Measurements from ENCODE around the gene ITGA6.

Gene ITGA6

GRCh38 chr2:172436889-172437288 is 9.5 kb downstream of the ITGA6 start:
- in situ Hi-C loops (cut with MboI; ENCODE audit: low pct_unique_long_range_greater_than_20kb, low sequenced_read_pairs, unreplicated experiment), result no loop called here
- no peak for DNase-seq (ENCODE audit: low spot score)
- no peak for TF ChIP-seq CTCF (IDR thresholded peaks at IDR 0.05; ENCODE audit: extremely low read depth, insufficient read depth, missing control alignments)

- no peak for TF ChIP-seq CTCF (IDR thresholded peaks at IDR 0.05; ENCODE audit: extremely low read depth, insufficient read depth, missing control alignments)
- DNase-seq (ENCODE audit: low spot score), result peak; percentile 24
- in situ Hi-C loops (cut with MboI; ENCODE audit: low pct_unique_long_range_greater_than_20kb, low sequenced_read_pairs, unreplicated experiment), result no loop called here
Measured at GRCh38 chr2:172437419-172438341, 10.3 kb downstream of the ITGA6 start.

GRCh38 chr2:172438741-172439508 is 11.5 kb downstream of the ITGA6 start:
- in situ Hi-C loops (cut with MboI; ENCODE audit: low pct_unique_long_range_greater_than_20kb, low sequenced_read_pairs, unreplicated experiment), result no loop called here
- DNase-seq (ENCODE audit: low spot score), result no peak
- no peak for TF ChIP-seq CTCF (IDR thresholded peaks at IDR 0.05; ENCODE audit: extremely low read depth, insufficient read depth, missing control alignments)

GRCh38 chr2:172439509-172439860 is 12.1 kb downstream of the ITGA6 start:
- no peak for TF ChIP-seq CTCF (IDR thresholded peaks at IDR 0.05; ENCODE audit: extremely low read depth, insufficient read depth, missing control alignments)
- DNase-seq (ENCODE audit: low spot score), result no peak
- in situ Hi-C loops (cut with MboI; ENCODE audit: low pct_unique_long_range_greater_than_20kb, low sequenced_read_pairs, unreplicated experiment), result no loop called here

- in situ Hi-C loops (cut with MboI; ENCODE audit: low pct_unique_long_range_greater_than_20kb, low sequenced_read_pairs, unreplicated experiment), result no loop called here
- no peak for TF ChIP-seq CTCF (IDR thresholded peaks at IDR 0.05; ENCODE audit: extremely low read depth, insufficient read depth, missing control alignments)
- DNase-seq (ENCODE audit: low spot score), result no peak
Measured at GRCh38 chr2:172439911-172440310, 12.5 kb downstream of the ITGA6 start.

- no peak for TF ChIP-seq CTCF (IDR thresholded peaks at IDR 0.05; ENCODE audit: extremely low read depth, insufficient read depth, missing control alignments)
- in situ Hi-C loops (cut with MboI; ENCODE audit: low pct_unique_long_range_greater_than_20kb, low sequenced_read_pairs, unreplicated experiment), result no loop called here
- no peak for DNase-seq (ENCODE audit: low spot score)
Measured at GRCh38 chr2:172440795-172441194, 13.4 kb downstream of the ITGA6 start.
